WTC11 (cell line): ENCODE data around the gene SUCLG2. TPM values are rescaled to one million over a fixed set of nuclear protein-coding genes. Genes with fewer than 3 reads are reported as not detected.

Experiments
- ATAC-seq: fragments of 200-7000 bp; cut with Tn5 transposase; 2 replicates; pipeline ENCODE4 v1.10.0; 2021; ENCODE audit warnings: mild to moderate bottlenecking, moderate library complexity
- CTCF ChIA-PET: fragments of 300-600 bp; sonication (Branson Sonifier 250); formaldehyde crosslinking; loops from one replicate; lab custom pipeline; 2021; ENCODE audit warnings: antibody characterized with exemption; lab: Charles Lee
- POLR2A ChIA-PET: fragments of 350-600 bp; sonication (Branson Sonifier 250); formaldehyde crosslinking; loops from one replicate; lab custom pipeline; 2021; ENCODE audit warnings: antibody characterized with exemption; lab: Charles Lee
- DNase-seq: peaks from one replicate; pipeline ENCODE4 v3.0.0; 2021; ENCODE audit warnings: low spot score
- H3K27ac Mint-ChIP-seq: 2 replicates; pipeline ENCODE4 v1.8.0; 2021; ENCODE audit warnings: mixed read lengths
- H3K27me3 Mint-ChIP-seq: 2 replicates; pipeline ENCODE4 v1.8.0; 2021; ENCODE audit warnings: low read depth, mild to moderate bottlenecking, moderate library complexity, mixed read lengths
- H3K36me3 Mint-ChIP-seq: 2 replicates; pipeline ENCODE4 v1.8.0; 2021; ENCODE audit warnings: mixed read lengths
- H3K4me1 Mint-ChIP-seq: 2 replicates; pipeline ENCODE4 v1.8.0; 2022; ENCODE audit warnings: mixed read lengths
- H3K4me3 Mint-ChIP-seq: 2 replicates; pipeline ENCODE4 v1.8.0; 2021; ENCODE audit warnings: mild to moderate bottlenecking, moderate library complexity, mixed read lengths
- H3K9me3 Mint-ChIP-seq: 2 replicates; pipeline ENCODE4 v1.8.0; 2021; ENCODE audit warnings: mixed read lengths
- ATF1 ChIP-seq: sonication (generic); formaldehyde crosslinking; IDR thresholded peaks from 2 replicates; pipeline ENCODE4 v1.8.1; 2023; ENCODE audit warnings: mild to moderate bottlenecking, moderate library complexity, missing genetic modification reagents
- ATF3 ChIP-seq: sonication (generic); formaldehyde crosslinking; conservative IDR thresholded peaks from 2 replicates; pipeline ENCODE4 v1.8.1; 2022; ENCODE audit warnings: mild to moderate bottlenecking, missing genetic modification reagents
- CREM ChIP-seq: sonication (generic); formaldehyde crosslinking; IDR thresholded peaks from 2 replicates; pipeline ENCODE4 v1.8.1; 2022; ENCODE audit warnings: mild to moderate bottlenecking, missing genetic modification reagents, moderate library complexity
- CTCF ChIP-seq: fragments of 200-600 bp; IDR thresholded peaks from 2 replicates; pipeline ENCODE4 v1.8.0; 2022; ENCODE audit warnings: antibody characterized with exemption
- E2F1 ChIP-seq: sonication (generic); formaldehyde crosslinking; IDR thresholded peaks from 2 replicates; pipeline ENCODE4 v1.8.0; 2022; ENCODE audit warnings: mild to moderate bottlenecking, missing genetic modification reagents
- HMGXB4 ChIP-seq: sonication (generic); formaldehyde crosslinking; IDR thresholded peaks from 2 replicates; pipeline ENCODE4 v1.8.1; 2023; ENCODE audit warnings: mild to moderate bottlenecking, moderate library complexity, missing genetic modification reagents
- IRF1 ChIP-seq: sonication (generic); formaldehyde crosslinking; IDR thresholded peaks from 2 replicates; pipeline ENCODE4 v1.8.0; 2023; ENCODE audit warnings: missing genetic modification reagents
- JAZF1 ChIP-seq: fragments of 250-450 bp; sonication (Bioruptor Pico); IDR thresholded peaks from 2 replicates; pipeline ENCODE4 v1.9.0; 2021; ENCODE audit warnings: moderate library complexity, mild to moderate bottlenecking, inconsistent platforms
- JUN ChIP-seq: sonication (generic); formaldehyde crosslinking; IDR thresholded peaks from 2 replicates; pipeline ENCODE4 v1.8.0; 2023; ENCODE audit warnings: mild to moderate bottlenecking, missing genetic modification reagents
- NR3C1 ChIP-seq: sonication (generic); formaldehyde crosslinking; conservative IDR thresholded peaks from 2 replicates; pipeline ENCODE4 v1.8.1; 2023; ENCODE audit warnings: low read depth, mild to moderate bottlenecking, missing genetic modification reagents
- OVOL2 ChIP-seq: fragments of 250-450 bp; sonication (Bioruptor Pico); IDR thresholded peaks from 2 replicates; pipeline ENCODE4 v1.9.0; 2021; ENCODE audit warnings: mild to moderate bottlenecking, borderline replicate concordance
- PRRX2 ChIP-seq: fragments of 250-450 bp; sonication (Bioruptor Pico); IDR thresholded peaks from 2 replicates; pipeline ENCODE4 v1.8.0; 2021; ENCODE audit warnings: mild to moderate bottlenecking
- SMAD4 ChIP-seq: sonication (generic); formaldehyde crosslinking; IDR thresholded peaks from 2 replicates; pipeline ENCODE4 v1.8.0; 2022; ENCODE audit warnings: mild to moderate bottlenecking, missing genetic modification reagents
- STAT6 ChIP-seq: sonication (generic); formaldehyde crosslinking; conservative IDR thresholded peaks from 2 replicates; pipeline ENCODE4 v1.8.1; 2023; ENCODE audit warnings: mild to moderate bottlenecking, low read depth, missing genetic modification reagents, moderate library complexity
- TEAD1 ChIP-seq: sonication (generic); formaldehyde crosslinking; IDR thresholded peaks from 2 replicates; pipeline ENCODE4 v1.8.0; 2022; ENCODE audit warnings: mild to moderate bottlenecking, missing genetic modification reagents
- ZNF263 ChIP-seq: sonication (generic); formaldehyde crosslinking; IDR thresholded peaks from 2 replicates; pipeline ENCODE4 v1.8.1; 2022; ENCODE audit warnings: low read depth, mild to moderate bottlenecking, moderate library complexity, missing genetic modification reagents
- ZNF317 ChIP-seq: sonication (generic); formaldehyde crosslinking; IDR thresholded peaks from 2 replicates; pipeline ENCODE4 v1.8.1; 2023; ENCODE audit warnings: low read depth, mild to moderate bottlenecking, moderate library complexity, missing genetic modification reagents, borderline replicate concordance
- ZNF423 ChIP-seq: fragments of 250-450 bp; sonication (Bioruptor Pico); IDR thresholded peaks from 2 replicates; pipeline ENCODE4 v2.1.2; 2022; ENCODE audit warnings: mild to moderate bottlenecking, moderate library complexity
- ZNF512 ChIP-seq: sonication (generic); formaldehyde crosslinking; IDR thresholded peaks from 2 replicates; pipeline ENCODE4 v1.8.1; 2022; ENCODE audit warnings: missing genetic modification reagents, borderline replicate concordance
- ZNF671 ChIP-seq: fragments of 250-450 bp; sonication (Bioruptor Pico); IDR thresholded peaks from 2 replicates; pipeline ENCODE4 v1.8.0; 2021; ENCODE audit warnings: mild to moderate bottlenecking
- total RNA-seq: library from RNA; stranded (reverse); gene quantifications from 3 replicates; pipeline ENCODE4 v1.2.3, GENCODE V29; 2021

Gene SUCLG2
- total RNA-seq, 1 experiment from 2014 or later: 39.7 TPM

GRCh38 chr3:67500709-67501108, 153.7 kb downstream of the SUCLG2 start:
- ATAC-seq (no peak), DNase-seq (no peak)
- Mint-ChIP-seq H3K4me1 (no peaks in the 10 kb centered on the region), H3K27me3 (no peaks in the 10 kb centered on the region), H3K36me3 (no peaks in the 10 kb centered on the region; the same call in 1 of the 2 replicates), H3K9me3 (no peaks in the 10 kb centered on the region), H3K27ac (no peak overlapping the region), H3K4me3 (no peak overlapping the region)
- TF ChIP-seq JAZF1 (no peak), IRF1 (CRISPR knock-in tag) (no peak), STAT6 (CRISPR knock-in tag) (no peak), NR3C1 (CRISPR knock-in tag) (no peak), CTCF (no peak), PRRX2 (no peak)
- ChIA-PET POLR2A (no interaction called here), CTCF (no interaction called here)

GRCh38 chr3:67497746-67498145, 156.7 kb downstream of the SUCLG2 start:
- CTCF ChIA-PET: no interaction called here
- TF ChIP-seq HMGXB4 (CRISPR knock-in tag) (no peak), ATF3 (CRISPR knock-in tag) (no peak), TEAD1 (CRISPR knock-in tag) (no peak), STAT6 (CRISPR knock-in tag) (no peak), CTCF (no peak), ZNF263 (CRISPR knock-in tag) (no peak), ZNF317 (CRISPR knock-in tag) (no peak), ATF1 (CRISPR knock-in tag) (no peak), CREM (no peak), JUN (CRISPR knock-in tag) (no peak), ZNF423 (no peak), JAZF1 (no peak), ZNF512 (CRISPR knock-in tag) (no peak), E2F1 (CRISPR knock-in tag) (no peak), SMAD4 (no peak), OVOL2 (CRISPR knock-in tag) (no peak), ZNF671 (CRISPR knock-in tag) (no peak)

More at GRCh38 chr3:67497746-67498145, 156.7 kb downstream of the SUCLG2 start:
- no peaks in the 10 kb centered on the region for H3K9me3 Mint-ChIP-seq
- H3K27me3 Mint-ChIP-seq: no peaks in the 10 kb centered on the region
- H3K36me3 Mint-ChIP-seq: no peaks in the 10 kb centered on the region; the same call in 1 of the 2 replicates
- no peak overlapping the region for H3K27ac Mint-ChIP-seq
- no peak overlapping the region for H3K4me3 Mint-ChIP-seq
- POLR2A ChIA-PET: no interaction called here
- ATAC-seq (no peak), DNase-seq (no peak)
- H3K4me1 Mint-ChIP-seq: no peaks in the 10 kb centered on the region
